Naive B cell (primary cell): Measurements from ENCODE around the gene TUBB2A. TPM values are rescaled to one million over a fixed set of nuclear protein-coding genes. Genes with fewer than 3 reads are reported as not detected.
"Not testable (repeated sequence)": the region's sequence is repeated elsewhere in the genome, so short reads cannot be mapped to it uniquely, and the experiment has no call there.

ENCODE experiments used
- ATAC-seq, 2 donors: fragments of 150-1000 bp; cut with Tn5 transposase; 2 replicates each; pipeline ENCODE4 v1.10.0; 2021; ENCODE audit warnings: low read depth in 2 of 2, mild to moderate bottlenecking in 2 of 2, moderate library complexity in 2 of 2
- DNase-seq: peaks from one replicate; pipeline ENCODE4 v3.0.0; 2022
- H3K27ac Mint-ChIP-seq, 6 donors: one replicate each; pipeline ENCODE4 v1.8.0; 2020 to 2022; ENCODE audit warnings: mild to moderate bottlenecking in 6 of 6, mixed read lengths in 6 of 6, moderate library complexity in 5 of 6, inconsistent platforms in 2 of 6
- H3K27me3 Mint-ChIP-seq, 3 donors: one replicate each; pipeline ENCODE4 v1.8.0; 2021 to 2022; ENCODE audit warnings: mixed read lengths in 3 of 3, mild to moderate bottlenecking in 1 of 3
- H3K36me3 Mint-ChIP-seq, 2 donors: one replicate each; pipeline ENCODE4 v1.8.0; 2020 to 2022; ENCODE audit warnings: mixed read lengths in 2 of 2, inconsistent platforms in 1 of 2, mild to moderate bottlenecking in 1 of 2
- H3K4me1 Mint-ChIP-seq, 3 donors: one replicate each; pipeline ENCODE4 v1.8.0; 2020 to 2022; ENCODE audit warnings: mixed read lengths in 3 of 3, inconsistent platforms in 1 of 3, mild to moderate bottlenecking in 1 of 3, moderate library complexity in 1 of 3
- H3K4me3 Mint-ChIP-seq, 8 donors: one replicate each; pipeline ENCODE4 v1.8.0; 2020 to 2022; ENCODE audit warnings: mild to moderate bottlenecking in 8 of 8, mixed read lengths in 8 of 8, moderate library complexity in 8 of 8, inconsistent platforms in 2 of 8
- H3K9me3 Mint-ChIP-seq, 7 donors: one replicate each; pipeline ENCODE4 v1.8.0; 2020 to 2022; ENCODE audit warnings: mixed read lengths in 7 of 7, mild to moderate bottlenecking in 5 of 7, inconsistent platforms in 2 of 7, moderate library complexity in 1 of 7
- polyA plus RNA-seq, 6 donors: library from polyadenylated mRNA; unstranded; fragments of 300-500 nt; fragmentation: Illumina TruSeq; gene quantifications; one replicate each; pipeline ENCODE4 v1.2.3, GENCODE V29; 2021; ENCODE audit warnings: low read depth in 6 of 6

Gene TUBB2A
- polyA plus RNA-seq, 6 donors from 2014 or later = 2.5 to 7.9 (median 6.7) TPM

DNA sequence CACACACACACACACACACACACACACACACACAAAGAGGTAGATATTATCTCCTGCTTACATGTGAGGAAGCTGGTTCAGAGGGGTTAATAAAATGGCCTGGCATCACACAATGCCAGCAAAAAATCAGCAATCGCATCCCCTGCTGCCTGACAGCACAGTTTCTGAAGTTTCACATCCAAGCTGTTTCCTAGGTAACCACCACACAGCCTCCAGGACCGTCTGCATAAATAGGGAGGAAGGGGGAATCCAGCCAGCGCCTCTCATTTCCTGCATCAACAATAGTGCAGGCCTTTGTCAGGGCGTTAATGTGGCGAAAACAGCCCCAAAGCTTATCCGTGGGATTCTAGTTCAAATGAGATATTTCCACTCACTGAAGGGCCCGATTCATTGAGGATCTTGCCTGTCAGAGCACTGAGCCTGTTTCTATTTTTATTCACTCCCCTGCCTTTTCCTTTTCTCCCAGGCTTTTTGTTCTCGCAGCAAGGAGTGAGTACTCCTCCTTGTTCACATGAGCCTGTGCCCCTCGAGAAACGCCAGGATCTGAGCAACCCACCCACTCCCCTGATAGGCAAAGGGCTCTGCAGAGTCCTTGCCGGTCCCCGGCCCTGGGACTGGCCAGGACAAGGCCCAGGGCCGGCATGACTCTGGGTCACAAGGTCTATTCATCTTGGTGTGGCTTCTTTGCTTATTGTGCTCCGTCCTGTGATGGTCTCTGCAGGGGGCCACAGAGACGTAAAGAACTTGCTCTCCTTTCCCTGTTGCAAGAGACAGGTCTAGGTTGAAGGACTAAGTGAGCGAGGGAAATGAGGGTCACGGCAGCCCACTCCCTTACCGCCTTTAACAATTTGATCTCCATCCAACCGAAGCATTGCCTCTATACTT lies 37.4 kb upstream of the TUBB2A start:
- Mint-ChIP-seq H3K4me1 (no peaks in the 10 kb centered on the region), H3K27me3 (peaks cover 2 to 14% (median 5%) of the 10 kb centered on the region in 3 donors), H3K9me3 (peaks cover 0 to 10% (median 0%) of the 10 kb centered on the region in 7 donors), H3K36me3 (no peaks in the 10 kb centered on the region), H3K4me3 (no peak overlapping the region), H3K27ac (no peak overlapping the region)
- DNase-seq (no peak), ATAC-seq (no peak)

DNA sequence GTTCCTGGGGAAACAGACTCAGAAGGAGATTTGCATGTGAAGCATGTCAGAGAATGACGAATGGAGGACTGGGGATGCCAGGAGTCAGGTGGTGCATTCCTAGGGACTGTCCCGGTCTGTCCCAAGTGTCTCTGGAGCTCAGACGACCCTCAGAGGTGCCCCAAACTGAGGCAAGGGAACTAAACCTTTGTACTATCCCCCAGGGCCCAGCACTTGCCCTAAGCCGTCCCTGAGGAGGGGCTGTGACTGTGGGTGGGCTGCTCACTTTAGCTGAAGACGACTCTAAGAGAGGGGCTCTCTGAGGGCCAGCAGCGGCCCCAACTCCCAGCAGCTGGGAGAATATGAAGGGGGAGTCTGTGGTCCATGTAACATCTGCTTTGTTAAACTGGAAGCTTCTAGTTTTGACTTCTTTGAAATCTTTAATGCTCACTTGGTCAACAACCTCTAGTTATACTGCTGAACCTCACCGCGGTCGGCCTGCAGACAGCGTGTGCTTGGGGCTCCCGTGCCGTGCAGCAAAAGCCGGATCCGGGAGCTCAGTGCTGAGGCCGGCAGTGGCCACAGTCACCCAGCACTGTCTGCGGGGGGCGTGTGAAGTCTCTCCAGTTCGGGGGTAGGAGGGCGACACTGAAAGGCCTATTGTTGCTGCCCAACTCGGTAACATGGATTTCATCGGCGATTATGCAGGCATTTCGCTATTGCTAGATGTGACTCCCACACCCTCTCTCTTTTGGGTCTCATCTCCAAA lies 35.9 kb upstream of the TUBB2A start:
- no peak overlapping the region for H3K4me3 Mint-ChIP-seq
- DNase-seq (no peak), ATAC-seq (no peak)

DNA sequence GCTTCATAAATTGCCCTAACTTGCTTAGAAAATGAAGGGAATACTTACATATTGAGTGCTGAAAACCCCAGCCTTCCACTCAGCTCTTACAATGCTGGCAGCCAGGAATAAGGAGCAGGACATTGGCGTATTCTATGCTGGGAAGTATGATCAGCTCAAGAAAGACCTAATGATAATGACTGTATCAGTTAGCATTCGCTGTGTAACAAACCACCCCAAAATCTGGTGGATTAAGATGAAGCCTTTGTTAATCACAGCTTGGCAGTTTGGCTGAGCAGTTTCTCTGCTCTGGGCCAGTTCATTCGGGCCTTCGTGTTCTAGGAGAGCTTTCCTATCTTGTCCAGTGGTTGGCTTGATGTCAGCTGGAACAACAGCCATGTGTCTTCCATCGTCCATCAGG lies 33.4 kb upstream of the TUBB2A start:
- Mint-ChIP-seq H3K4me3 (no peak overlapping the region), H3K27me3 (peaks cover 11 to 25% (median 19%) of the 10 kb centered on the region in 3 donors), H3K36me3 (no peaks in the 10 kb centered on the region), H3K4me1 (no peaks in the 10 kb centered on the region), H3K9me3 (no peaks in the 10 kb centered on the region), H3K27ac (no peak overlapping the region)
- DNase-seq = no peak
- no peak for ATAC-seq

More for the DNA sequence above, 35.9 kb upstream of the TUBB2A start:
- no peaks in the 10 kb centered on the region for H3K36me3 Mint-ChIP-seq
- H3K9me3 Mint-ChIP-seq = peaks cover 0 to 5% (median 0%) of the 10 kb centered on the region in 7 donors
- no peaks in the 10 kb centered on the region for H3K4me1 Mint-ChIP-seq
- H3K27me3 Mint-ChIP-seq = peaks cover 7 to 17% (median 8%) of the 10 kb centered on the region in 3 donors
- no peak overlapping the region for H3K27ac Mint-ChIP-seq

- H3K9me3 Mint-ChIP-seq = no peaks in the 10 kb centered on the region
- H3K27ac Mint-ChIP-seq = no peak overlapping the region
- H3K36me3 Mint-ChIP-seq = no peaks in the 10 kb centered on the region
- peaks cover 11 to 30% (median 20%) of the 10 kb centered on the region in 3 donors for H3K27me3 Mint-ChIP-seq
- H3K4me3 Mint-ChIP-seq = no peak overlapping the region
- no peaks in the 10 kb centered on the region for H3K4me1 Mint-ChIP-seq
- no peak for DNase-seq
- no peak for ATAC-seq
Measured at GRCh38 chr6:3190056-3190455, 32.7 kb upstream of the TUBB2A start.

GRCh38 chr6:3189192-3189591 lies 31.8 kb upstream of the TUBB2A start:
- H3K4me3 Mint-ChIP-seq, H3K36me3 Mint-ChIP-seq, DNase-seq, ATAC-seq, H3K4me1 Mint-ChIP-seq, H3K27ac Mint-ChIP-seq, H3K9me3 Mint-ChIP-seq: not testable (repeated sequence)
- H3K27me3 Mint-ChIP-seq = peaks cover 13 to 37% (median 28%) of the 10 kb centered on the region in 3 donors

DNA sequence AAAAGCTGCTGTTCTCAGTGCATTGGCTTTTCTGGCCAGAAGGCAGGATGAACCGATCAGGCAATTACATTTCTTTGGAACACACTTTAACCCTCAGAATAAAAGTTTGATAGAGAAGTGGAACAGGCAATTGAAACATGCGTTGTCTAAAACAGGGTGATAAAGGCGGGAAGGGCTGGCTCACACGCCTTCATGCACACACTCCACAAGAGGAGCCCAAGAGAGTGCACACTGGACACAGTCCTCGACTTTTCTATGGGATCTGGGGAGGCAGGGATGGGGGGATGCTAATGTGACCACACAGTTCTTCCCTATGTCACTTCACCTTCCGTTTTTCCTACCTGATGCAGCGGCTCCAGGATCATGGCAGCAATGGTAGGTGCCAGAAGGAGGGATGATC lies 30.9 kb upstream of the TUBB2A start:
- no peak for DNase-seq
- H3K4me3 Mint-ChIP-seq = no peak overlapping the region
- no peak for ATAC-seq
- H3K4me1 Mint-ChIP-seq = no peaks in the 10 kb centered on the region
- no peaks in the 10 kb centered on the region for H3K36me3 Mint-ChIP-seq
- H3K9me3 Mint-ChIP-seq = no peaks in the 10 kb centered on the region
- H3K27ac Mint-ChIP-seq = no peak overlapping the region
- peaks cover 14 to 47% (median 36%) of the 10 kb centered on the region in 3 donors for H3K27me3 Mint-ChIP-seq

DNA sequence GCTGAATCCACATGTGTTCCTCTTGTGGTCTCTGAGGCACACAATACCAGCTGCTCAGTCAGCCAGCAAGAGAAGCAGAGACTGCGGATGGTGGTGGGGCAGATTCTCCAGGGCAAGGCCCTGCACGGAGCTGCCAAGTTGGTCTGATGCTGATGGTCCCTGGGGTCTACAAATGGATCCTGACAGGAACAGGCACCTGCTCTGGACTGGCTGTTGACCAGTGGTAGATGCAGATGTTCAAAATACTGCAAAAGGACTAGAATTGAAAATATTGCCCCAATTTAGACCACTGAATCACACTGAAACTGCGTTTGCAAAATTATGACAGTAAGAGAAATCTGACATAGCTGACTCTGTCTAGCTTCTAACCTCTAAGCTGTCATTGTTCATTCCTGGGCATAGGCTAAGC lies 29.6 kb upstream of the TUBB2A start:
- H3K4me1 Mint-ChIP-seq = no peaks in the 10 kb centered on the region
- H3K27me3 Mint-ChIP-seq = peaks cover 14 to 47% (median 36%) of the 10 kb centered on the region in 3 donors
- no peaks in the 10 kb centered on the region for H3K36me3 Mint-ChIP-seq
- DNase-seq = no peak
- no peak for ATAC-seq
- H3K27ac Mint-ChIP-seq = no peak overlapping the region
- H3K4me3 Mint-ChIP-seq = no peak overlapping the region
- no peaks in the 10 kb centered on the region for H3K9me3 Mint-ChIP-seq

- ATAC-seq = no peak
- H3K36me3 Mint-ChIP-seq = no peaks in the 10 kb centered on the region
- H3K4me3 Mint-ChIP-seq = no peak overlapping the region
- no peaks in the 10 kb centered on the region for H3K9me3 Mint-ChIP-seq
- DNase-seq = no peak
- H3K27me3 Mint-ChIP-seq = peaks cover 13 to 55% (median 34%) of the 10 kb centered on the region in 3 donors
- H3K27ac Mint-ChIP-seq = no peak overlapping the region
- H3K4me1 Mint-ChIP-seq = no peaks in the 10 kb centered on the region
Measured at GRCh38 chr6:3183066-3183465, 25.7 kb upstream of the TUBB2A start.

DNA sequence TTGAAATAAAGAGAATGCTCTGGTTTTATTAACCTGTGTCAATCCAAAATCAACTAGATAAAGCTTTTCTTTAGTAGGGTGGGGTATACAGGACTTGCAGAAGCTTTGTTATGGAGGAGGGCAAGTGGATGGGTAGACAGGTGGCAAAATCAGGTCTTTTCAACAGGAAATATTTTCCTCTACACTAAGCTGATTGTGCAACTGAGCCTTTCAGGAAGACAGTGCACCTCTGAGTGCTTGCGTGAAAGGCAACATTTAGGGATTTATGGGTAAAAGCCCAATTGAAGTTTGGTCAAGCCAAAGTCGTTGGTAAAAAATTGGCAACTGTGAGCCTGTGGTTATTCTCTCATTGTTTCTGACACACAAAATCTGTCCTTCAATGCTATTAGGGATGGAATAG lies 23.8 kb upstream of the TUBB2A start:
- Mint-ChIP-seq H3K4me3 (no peak overlapping the region), H3K4me1 (no peaks in the 10 kb centered on the region), H3K27me3 (peaks cover 15 to 41% (median 37%) of the 10 kb centered on the region in 3 donors), H3K9me3 (no peaks in the 10 kb centered on the region), H3K36me3 (no peaks in the 10 kb centered on the region), H3K27ac (no peak overlapping the region)
- ATAC-seq = no peak
- no peak for DNase-seq

DNA sequence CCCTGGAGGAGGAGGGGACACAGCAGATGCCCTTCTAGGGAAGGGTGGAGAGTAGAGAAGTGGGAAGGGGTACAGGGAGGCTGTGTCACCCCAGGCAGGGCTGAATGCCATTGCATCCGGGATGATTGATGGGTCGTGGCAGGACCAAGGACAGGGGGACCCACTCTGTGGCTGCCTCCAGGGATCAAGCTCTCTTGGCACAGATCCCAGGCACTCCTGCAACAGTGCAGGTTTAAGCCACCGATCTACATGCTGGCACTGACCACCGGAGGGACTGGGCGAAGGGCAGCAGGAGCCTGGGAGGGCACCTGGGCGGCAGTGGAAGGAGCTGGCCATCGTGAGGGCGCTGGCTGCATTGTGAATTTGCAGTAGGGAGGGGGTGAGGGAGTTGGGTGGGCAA lies 22.6 kb upstream of the TUBB2A start:
- peak overlapping the region in 6 of 8 donors; percentile 44 to 78 (median 62) for H3K4me3 Mint-ChIP-seq

DNA sequence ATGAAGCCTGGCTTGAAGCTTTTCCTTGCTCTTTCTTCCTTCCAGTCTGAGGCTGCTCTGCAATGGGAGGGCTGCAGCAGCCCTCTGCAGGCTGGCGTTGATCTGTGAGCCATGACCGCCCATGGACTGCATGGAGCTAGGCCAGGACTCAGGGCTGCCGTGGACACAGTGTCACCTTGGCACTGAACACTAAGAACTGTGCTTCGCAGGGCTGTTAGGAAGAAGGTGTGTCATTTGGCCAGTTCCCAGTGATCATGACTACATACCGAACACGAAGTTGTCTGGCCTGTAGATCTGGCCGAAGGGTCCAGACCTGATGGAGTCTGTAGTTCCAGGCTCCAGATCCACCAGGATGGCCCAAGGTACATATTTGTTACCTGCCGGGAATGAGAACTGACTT lies 21.3 kb upstream of the TUBB2A start:
- not testable (repeated sequence) for H3K27ac Mint-ChIP-seq, H3K4me3 Mint-ChIP-seq, ATAC-seq, H3K9me3 Mint-ChIP-seq, H3K36me3 Mint-ChIP-seq, DNase-seq, H3K4me1 Mint-ChIP-seq
- peaks cover 22 to 33% (median 28%) of the 10 kb centered on the region in 3 donors for H3K27me3 Mint-ChIP-seq

More for the DNA sequence above, 22.6 kb upstream of the TUBB2A start:
- H3K36me3 Mint-ChIP-seq, H3K27ac Mint-ChIP-seq, H3K4me1 Mint-ChIP-seq, ATAC-seq, DNase-seq, H3K9me3 Mint-ChIP-seq: not testable (repeated sequence)
- H3K27me3 Mint-ChIP-seq = peaks cover 21 to 44% (median 41%) of the 10 kb centered on the region in 3 donors

GRCh38 chr6:3176562-3177355 lies 19.4 kb upstream of the TUBB2A start:
- H3K27me3 Mint-ChIP-seq = peaks cover 22 to 46% (median 36%) of the 10 kb centered on the region in 3 donors
- H3K27ac Mint-ChIP-seq = no peak overlapping the region
- no peaks in the 10 kb centered on the region for H3K36me3 Mint-ChIP-seq
- no peak overlapping the region for H3K4me3 Mint-ChIP-seq
- ATAC-seq = no peak
- no peaks in the 10 kb centered on the region for H3K4me1 Mint-ChIP-seq
- H3K9me3 Mint-ChIP-seq = no peaks in the 10 kb centered on the region
- DNase-seq = no peak

- Mint-ChIP-seq H3K9me3 (no peaks in the 10 kb centered on the region), H3K4me3 (peak overlapping the region in 1 of 8 donors; percentile 16), H3K4me1 (no peaks in the 10 kb centered on the region), H3K27ac (peak overlapping the region in 1 of 6 donors; percentile 4), H3K27me3 (peaks cover 22 to 46% (median 36%) of the 10 kb centered on the region in 3 donors), H3K36me3 (no peaks in the 10 kb centered on the region)
- no peak for ATAC-seq
- no peak for DNase-seq
Measured at GRCh38 chr6:3175715-3176402, 18.5 kb upstream of the TUBB2A start.
